HFF-Myc (cell line): ENCODE results near the gene ABCA9.

Experiments used
- DNase-seq: peaks from one replicate; pipeline ENCODE4 v3.0.0-alpha.2; 2011; ENCODE audit warnings: low read depth; ENCODE audit errors: extremely low read depth
- H3K4me3 ChIP-seq: replicated peaks from 2 replicates; pipeline ENCODE4 v1.5.1; 2011; ENCODE audit warnings: low read depth, mild to moderate bottlenecking, control low read depth, low read length
- CTCF ChIP-seq: IDR thresholded peaks from 2 replicates; pipeline ENCODE4 v1.5.1; 2012; ENCODE audit warnings: mild to moderate bottlenecking, low read depth, low read length, control low read depth; ENCODE audit errors: missing control alignments

The ABCA9 gene

DNA sequence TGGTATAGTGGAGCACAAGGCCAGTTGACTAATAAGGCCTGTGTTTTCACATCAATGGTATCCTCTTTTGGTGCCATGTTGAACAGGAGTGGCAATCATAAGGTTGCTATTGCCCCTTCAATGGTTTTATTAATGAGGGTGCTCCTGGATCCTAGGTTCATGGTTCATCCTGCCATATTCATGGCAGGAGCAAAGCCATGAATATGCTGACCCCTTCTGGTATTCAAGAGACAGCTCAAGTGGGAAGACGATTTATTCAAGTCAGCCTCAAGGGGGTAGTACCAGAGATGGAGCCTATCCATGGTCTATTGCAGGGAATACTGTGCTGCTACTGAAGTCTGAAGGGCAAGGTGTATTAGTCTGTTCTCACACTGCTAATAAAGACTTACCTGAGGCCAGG lies 2.6 kb downstream of the ABCA9 start:
- no peak for TF ChIP-seq CTCF
- DNase-seq = no peak
- no peak overlapping the region for H3K4me3 ChIP-seq

- no peak overlapping the region for H3K4me3 ChIP-seq
- DNase-seq = no peak
- no peak for TF ChIP-seq CTCF
Measured at GRCh38 chr17:69057280-69057679, 3.4 kb downstream of the ABCA9 start.

GRCh38 chr17:69056179-69056823 lies 4.4 kb downstream of the ABCA9 start:
- no peak for DNase-seq
- no peak overlapping the region for H3K4me3 ChIP-seq
- TF ChIP-seq CTCF = no peak

DNA sequence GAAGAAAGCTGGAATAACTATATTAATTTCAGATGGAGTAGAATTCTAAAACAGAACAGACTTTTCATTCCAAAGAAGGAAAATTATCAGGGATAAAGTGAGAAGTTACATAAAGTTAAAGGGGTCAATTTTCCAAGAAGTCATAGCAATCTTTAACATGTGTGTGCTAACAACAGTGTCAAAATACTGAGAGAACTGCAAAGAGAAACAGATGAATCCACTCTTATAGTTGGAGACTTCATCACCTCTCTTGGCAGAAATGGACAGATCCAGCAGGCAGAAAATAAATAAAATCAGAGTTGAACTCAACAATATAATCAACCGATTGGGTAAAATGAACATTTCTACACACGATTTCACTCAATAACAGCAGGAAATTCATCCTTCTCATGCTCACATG lies 5.4 kb downstream of the ABCA9 start:
- TF ChIP-seq CTCF = no peak
- DNase-seq = no peak
- H3K4me3 ChIP-seq = no peak overlapping the region

GRCh38 chr17:69050999-69051775 lies 9.5 kb downstream of the ABCA9 start:
- no peak for TF ChIP-seq CTCF
- H3K4me3 ChIP-seq = no peak overlapping the region
- DNase-seq = no peak

DNA sequence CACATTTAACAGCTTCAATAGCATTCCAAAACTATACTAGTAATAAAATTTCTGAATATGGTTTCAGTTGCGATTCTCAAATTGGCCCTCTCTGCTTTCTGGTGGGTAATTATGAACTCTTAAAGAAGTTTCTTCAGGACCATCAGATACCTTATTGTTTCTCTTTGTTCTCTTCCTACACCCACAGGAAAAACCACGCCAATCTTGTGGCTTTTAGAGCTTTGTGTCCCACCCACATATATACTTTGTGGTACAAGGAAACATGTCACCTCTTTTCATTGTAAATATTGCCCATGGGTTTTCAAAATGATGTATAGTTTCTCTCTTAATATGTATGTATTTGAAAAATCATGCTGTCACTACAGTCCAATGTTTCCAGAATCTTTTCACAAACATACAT lies 12.1 kb downstream of the ABCA9 start:
- no peak for TF ChIP-seq CTCF
- no peak for DNase-seq
- H3K4me3 ChIP-seq = no peak overlapping the region
